Stimulated activated CD4-positive, alpha-beta T cell treated with anti-CD3 and anti-CD28 coated beads, Interleukin-2, amount 100 ng/mL, for 48 hours (primary cell): ENCODE measurements around the gene RCOR2.
A peak's percentile ranks its signal among the peaks of the same experiment; 100 is the strongest.
"Not testable (repeated sequence)": the region's sequence is repeated elsewhere in the genome, so short reads cannot be mapped to it uniquely, and the experiment has no call there.

Experiments used
- DNase-seq, 2 donors: peaks; one replicate each; pipeline ENCODE4 v3.0.0-alpha.2; 2020

The RCOR2 gene

DNA sequence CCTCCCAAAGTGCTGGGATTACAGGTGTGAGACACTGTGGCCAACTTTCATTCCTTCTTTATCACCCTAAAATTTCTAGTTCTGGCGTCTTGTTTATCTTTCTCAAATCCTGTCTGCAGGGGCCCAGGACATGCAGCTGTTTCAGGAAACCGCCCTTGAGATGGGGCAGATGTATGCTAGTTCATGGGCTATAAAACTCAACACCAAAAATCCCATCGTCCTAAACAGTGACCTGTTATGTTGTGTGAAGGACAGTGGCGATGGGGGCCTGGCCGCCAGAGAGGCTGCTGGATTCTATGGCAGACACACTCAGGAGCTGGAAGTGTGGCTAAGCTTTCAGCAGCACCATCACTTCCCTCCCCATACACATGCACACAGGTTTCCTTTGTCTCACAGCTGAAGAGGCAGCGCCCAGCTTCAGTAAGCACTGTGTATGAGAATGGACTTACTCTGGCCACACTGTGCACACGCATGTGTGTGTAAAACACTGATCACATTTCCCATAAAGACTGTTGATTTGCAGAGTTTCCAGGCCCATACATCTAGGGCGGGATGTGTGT lies 41.4 kb downstream of the RCOR2 start:
- no peak for DNase-seq

DNA sequence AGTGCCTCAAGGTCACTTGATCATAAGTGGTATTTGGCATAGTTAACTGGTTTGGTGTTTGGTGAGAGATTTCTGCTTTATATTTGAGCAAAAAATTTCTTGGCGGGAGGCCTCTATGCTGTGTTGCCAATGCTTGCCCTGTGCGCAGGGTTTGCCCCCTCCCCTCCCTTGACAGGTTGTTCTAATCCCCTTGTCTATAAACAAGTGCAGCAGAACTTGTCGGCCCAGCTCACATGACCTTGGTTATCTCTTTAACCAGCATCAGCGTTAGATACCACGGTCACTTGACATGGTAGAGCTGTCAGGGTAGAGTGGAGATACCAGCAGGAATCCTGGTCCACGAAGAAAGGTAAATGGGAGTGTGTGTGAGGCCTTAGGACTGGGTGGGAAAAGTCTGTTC lies 42.5 kb downstream of the RCOR2 start:
- DNase-seq = no peak

DNA sequence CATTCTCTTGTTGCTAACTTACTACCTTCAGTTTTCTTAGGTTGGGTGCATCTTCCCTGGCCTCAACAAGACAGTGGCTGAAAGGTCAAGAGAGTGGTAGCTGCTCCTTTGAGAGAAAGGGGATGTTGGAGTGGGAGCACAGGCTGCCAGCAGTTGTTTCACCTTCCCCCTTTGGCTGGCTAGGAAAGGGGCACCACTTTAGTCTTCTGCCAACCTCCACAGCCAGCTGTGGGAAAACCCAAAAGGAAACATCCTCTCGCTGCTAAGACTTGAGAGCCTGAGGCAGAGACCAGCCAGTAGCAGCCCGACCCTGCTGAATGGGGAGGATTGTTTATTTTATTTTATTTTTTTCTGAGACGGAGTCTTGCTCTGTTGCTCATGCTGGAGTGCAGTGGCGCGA lies 43.7 kb downstream of the RCOR2 start:
- DNase-seq = no peak

DNA sequence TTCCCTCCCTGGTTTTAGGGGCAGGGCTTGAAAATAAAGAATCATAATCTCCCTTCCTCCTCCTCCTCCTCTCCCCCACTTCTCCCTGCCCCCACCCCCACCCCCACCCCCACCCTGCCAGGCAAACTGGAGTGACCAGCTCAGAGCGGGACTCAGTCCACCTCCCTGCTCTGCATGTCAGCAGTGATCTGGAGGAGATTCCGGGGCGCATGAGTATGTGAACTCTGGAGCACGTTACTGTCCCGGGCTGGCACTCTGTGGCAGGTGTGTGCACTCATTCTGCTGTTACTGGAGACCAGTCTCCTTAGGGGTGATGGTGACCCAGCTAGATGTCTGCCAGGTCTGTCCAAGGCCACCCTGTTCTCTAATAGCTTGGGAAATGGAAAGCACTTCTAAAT lies 44.2 kb downstream of the RCOR2 start:
- DNase-seq = no peak

DNA sequence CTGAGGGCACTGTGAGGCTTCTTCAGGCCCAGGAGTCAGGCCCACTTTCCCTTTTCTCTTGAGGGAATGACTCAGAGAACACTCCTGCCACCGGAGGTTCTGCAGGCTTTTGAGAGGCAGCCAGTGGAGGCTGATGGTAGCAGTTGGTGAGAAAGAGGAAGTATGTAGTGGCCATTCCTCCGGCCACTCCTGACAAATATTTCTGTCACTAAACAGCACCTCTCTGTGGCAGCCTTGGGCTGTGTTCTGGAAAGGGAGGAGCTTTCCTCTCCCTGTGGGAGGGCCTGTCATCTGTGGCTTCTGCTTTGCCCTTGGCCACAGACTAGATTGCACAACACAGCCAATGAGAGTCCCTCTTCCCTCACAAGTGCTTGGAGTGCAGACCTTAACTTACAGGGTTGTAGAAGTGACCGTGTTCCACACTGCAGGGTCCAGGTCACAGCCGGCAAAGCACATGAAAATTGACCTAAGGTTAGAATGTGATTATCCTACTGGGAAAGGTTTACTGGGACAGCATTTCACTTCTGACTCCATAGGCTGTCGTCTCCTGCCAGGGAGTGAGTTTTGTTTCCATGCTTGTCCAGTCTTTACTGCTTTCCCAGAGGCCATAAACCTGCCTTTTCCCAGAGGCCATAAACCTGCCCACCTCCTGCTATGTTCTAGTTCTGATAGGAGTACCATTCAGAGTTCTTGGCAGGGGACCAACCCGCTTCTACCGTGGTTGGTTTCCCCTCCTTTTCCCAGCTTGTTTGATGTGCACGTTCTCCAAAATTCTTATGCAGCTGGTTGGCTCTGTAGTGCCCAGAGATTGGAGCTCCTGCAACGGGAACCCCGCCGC lies 44.8 kb downstream of the RCOR2 start:
- DNase-seq = no peak

DNA sequence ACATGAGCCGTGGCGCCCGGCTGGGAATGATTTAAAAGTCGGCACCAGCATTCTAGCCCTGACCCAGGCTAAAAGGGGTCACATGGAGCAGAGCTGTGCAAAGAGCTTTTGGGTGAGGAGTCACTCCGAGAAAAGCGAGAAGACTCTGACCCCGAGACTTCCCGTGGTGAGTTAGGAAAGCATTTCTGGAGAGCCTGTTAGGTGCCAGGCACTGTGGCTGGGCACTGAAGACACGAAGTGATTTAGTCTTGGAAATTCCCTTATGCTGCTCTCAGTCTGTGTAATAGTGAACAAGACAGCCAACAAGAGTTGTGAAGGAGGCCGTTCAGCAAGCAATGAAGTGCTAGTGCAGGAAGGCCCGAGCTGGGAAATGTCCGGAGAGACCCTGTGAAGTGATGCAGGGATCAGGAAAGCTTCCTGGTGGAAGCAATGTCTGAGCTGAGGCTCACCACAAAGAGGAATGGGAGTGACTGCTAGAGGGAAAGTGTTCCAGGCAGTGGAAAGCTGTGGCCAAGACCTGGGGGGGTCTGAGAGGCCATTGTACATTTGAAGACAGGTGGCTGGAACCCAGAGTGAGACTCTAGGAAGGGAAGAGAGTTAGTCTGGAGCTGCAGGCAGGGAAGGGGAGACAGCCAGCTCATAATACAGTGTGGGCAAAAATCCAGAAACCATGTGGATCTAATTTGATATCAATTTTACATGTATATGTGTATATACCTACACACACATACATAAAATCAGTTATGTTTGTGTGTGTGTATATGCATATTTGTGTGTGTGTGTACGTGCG lies 46.4 kb downstream of the RCOR2 start:
- no peak for DNase-seq

DNA sequence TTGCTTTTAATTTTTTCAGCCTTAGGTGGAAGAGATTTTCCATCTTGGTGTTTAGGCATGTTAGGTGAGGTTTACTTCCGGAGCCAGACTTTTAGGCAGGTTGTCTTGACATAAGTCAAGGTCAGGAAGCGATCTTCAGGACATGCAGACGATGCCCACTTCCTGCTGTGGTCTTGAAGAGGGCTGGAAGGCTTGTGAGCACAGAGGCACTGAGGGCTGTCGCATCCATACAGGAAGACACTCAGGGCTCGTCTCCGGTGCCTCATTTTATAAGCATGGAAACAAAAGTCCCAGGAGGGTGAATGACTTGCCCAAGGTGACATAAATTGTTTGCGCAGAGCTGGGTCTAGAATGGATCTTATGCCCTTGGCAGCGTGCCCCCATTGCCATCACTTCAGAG lies 47.3 kb downstream of the RCOR2 start:
- no peak for DNase-seq

DNA sequence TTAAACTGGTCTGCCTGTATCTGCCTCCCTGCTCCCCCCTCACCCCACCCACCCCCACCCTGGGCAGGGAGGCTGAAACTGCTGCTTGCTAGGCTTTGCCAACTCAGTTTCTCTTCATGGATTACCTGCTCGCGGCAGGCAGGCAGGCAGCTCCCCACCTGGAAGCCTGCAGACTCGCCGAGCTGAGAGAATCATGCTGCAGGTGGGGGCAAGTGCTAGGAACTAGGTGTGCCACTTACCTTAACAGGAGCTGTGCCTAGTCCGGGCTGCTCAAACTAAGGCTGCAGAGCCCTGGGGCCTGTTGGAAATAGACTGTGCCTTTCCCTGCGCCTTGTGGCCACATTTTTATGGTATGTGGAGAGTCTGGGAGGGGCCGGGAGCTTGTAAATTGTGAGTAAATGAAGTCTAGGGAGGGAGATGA lies 47.8 kb downstream of the RCOR2 start:
- no peak for DNase-seq

DNA sequence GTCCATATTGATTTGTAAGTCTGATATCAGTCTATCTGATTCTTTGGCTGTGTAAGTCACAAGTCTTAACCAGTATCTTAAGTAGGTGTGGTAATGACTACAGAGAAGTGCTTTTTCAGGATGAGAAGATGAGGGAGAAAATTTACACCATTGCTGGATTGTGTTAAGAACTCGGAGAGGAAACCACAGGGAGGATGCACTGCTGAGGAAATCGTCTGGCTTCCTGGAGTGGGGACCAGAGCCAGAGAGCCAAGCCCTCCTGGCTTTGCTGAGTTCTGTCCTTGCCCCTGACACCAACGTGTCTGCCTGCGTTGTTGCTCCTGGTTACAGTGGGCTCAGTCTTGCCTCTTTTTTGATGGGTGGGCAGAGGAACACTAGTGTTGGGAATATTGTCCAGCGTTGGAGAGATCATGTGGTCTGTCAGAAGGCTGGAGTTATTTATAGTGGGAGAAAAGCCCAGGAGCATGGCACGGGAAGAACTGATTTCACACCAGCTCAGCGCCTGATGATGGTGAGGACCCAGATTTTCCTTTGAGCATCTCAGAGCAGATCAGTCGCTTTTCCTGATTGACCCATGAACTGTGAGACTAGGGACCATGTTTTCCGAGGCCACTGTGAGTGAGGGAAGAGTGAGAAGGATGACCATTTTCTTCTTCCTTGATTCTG lies 48.4 kb downstream of the RCOR2 start:
- DNase-seq = no peak

DNA sequence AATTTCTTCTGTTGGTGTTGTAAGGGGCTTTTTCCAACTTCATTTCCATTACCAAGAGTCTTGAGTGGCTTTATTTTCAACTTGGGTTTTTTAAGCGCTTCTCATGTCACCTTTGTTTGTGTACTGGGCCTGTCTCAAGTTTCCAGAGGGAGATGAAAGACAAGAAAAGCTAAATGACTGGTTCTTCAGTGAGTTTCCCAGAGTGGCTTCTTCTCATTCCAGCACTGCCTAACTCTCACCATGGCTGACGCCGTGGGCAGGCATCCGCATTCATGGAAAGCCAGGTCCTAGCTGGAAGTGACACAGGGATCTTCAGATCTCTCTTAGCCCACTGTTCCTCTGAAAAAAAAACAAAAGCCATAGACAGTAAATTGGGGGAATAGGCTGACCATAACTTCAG lies 49.5 kb downstream of the RCOR2 start:
- no peak for DNase-seq

DNA sequence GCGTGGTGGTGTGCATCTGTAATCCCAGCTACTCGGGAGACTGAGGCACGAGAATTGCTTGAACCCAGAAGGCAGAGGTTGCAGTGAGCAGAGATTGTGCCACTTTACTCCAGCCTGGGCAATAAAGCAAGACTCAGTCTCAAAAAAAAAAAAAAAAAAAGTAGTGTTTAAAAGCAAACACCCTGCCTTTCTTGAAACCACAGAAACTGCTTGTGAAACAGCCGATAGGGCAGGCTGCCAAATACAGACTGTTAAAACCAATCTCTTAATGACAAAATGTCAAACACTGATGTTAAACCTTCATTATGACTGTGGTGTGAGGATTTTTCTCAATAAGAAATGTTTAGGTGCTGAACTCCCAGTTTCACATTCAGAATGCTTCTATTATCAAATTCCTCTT lies 50.8 kb downstream of the RCOR2 start:
- DNase-seq = peak; percentile 71

DNA sequence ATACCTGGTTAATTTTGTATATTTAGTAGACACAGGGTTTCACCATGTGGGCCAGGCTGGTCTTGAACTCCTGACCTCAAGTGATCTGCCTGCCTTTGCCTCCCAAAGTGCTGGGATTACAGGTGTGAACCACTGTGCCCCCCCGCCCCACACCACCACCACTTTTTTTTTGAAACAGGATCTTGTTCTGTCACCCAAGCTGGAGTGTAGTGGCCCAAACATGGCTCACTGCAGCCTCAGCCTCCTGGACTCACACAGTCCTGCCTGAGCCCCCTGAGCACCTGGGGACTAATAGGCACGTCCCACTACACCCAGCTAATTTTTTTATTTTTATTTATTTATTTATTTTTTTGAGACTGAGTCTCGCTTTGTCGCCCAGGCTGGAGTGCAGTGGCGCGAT lies 53.3 kb downstream of the RCOR2 start:
- not testable (repeated sequence) for DNase-seq

DNA sequence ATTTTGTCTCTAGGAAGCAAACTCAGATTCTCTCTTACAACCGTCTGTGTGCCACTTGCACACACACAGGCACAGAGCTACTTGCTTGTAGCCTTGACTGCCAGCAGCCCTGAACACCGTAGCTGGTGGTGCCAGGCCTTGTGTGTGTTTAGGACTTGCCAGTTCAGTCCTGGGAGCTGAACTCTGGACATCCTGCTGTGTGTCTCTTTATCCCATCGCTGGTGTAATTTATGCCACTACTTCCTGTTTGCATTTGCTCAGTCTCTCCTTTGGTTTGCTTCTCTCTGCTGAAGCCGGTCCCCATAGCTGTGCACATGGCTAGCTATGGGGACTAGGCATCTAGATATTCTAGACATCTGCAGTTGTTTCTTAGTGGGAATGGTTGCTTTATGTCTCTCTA lies 54.0 kb downstream of the RCOR2 start:
- no peak for DNase-seq
